Measurements from ENCODE around the gene RCC2. TPM values are rescaled to one million over a fixed set of nuclear protein-coding genes. Genes with fewer than 3 reads are reported as not detected.

The RCC2 gene
- total RNA-seq, 2 donors from 2014 or later, result 240 to 325 TPM

DNA sequence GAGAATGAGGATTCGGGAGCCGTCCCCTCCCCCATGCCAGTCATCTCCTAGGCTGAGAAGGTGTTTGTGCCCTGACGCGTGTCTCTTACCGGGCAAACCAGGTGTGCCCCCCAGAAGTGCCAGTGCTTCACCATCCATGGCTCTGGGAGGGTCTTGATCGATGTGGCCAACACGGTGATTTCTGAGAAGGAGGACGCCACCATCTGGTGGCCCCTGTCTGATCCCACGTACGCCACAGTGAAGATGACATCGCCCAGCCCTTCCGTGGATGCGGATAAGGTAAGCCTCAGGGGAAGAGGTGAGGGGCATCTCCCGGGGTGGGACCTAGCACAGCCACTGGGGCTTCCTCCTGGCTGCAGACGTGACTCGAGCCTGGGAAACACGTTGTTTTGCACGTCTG lies 66.5 kb downstream of the RCC2 start:
- H3K9me3 ChIP-seq (ENCODE audit: control insufficient read depth, low read length), result no peaks in the 10 kb centered on the region
- TF ChIP-seq, protein P1, sequence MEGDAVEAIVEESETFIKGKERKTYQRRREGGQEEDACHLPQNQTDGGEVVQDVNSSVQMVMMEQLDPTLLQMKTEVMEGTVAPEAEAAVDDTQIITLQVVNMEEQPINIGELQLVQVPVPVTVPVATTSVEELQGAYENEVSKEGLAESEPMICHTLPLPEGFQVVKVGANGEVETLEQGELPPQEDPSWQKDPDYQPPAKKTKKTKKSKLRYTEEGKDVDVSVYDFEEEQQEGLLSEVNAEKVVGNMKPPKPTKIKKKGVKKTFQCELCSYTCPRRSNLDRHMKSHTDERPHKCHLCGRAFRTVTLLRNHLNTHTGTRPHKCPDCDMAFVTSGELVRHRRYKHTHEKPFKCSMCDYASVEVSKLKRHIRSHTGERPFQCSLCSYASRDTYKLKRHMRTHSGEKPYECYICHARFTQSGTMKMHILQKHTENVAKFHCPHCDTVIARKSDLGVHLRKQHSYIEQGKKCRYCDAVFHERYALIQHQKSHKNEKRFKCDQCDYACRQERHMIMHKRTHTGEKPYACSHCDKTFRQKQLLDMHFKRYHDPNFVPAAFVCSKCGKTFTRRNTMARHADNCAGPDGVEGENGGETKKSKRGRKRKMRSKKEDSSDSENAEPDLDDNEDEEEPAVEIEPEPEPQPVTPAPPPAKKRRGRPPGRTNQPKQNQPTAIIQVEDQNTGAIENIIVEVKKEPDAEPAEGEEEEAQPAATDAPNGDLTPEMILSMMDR (conservative IDR thresholded peaks at IDR 0.05), result peak; percentile 35
- DNase-seq, result peak; percentile 64
- Mint-ChIP-seq H3K36me3 (ENCODE audit: low read depth) (no peaks in the 10 kb centered on the region), H3K4me1 (peaks cover 8% of the 10 kb centered on the region), H3K4me3 (no peak overlapping the region), H3K9me3 (no peaks in the 10 kb centered on the region), H3K27me3 (ENCODE audit: insufficient read depth) (no peaks in the 10 kb centered on the region), H3K27ac (no peak overlapping the region)
- 83 to 94% methylated on average over 11 to 18 of the region's 18 CpGs for WGBS, 2 experiments (ENCODE audit: insufficient coverage in 1 of 2, insufficient read length in 1 of 2)
- H3K4me3 ChIP-seq (ENCODE audit: low read length), result no peak overlapping the region
- no peaks in the 10 kb centered on the region for H3K36me3 ChIP-seq (ENCODE audit: control insufficient read depth, insufficient read depth, low read length)
- H3K27ac ChIP-seq (ENCODE audit: low read depth, low read length), result no peak overlapping the region
- H3K27me3 ChIP-seq (ENCODE audit: control insufficient read depth, insufficient read depth, low read length, poor library complexity, severe bottlenecking), result no peaks in the 10 kb centered on the region
- H3K4me1 ChIP-seq (ENCODE audit: control insufficient read depth, insufficient read depth, low read length), result no peaks in the 10 kb centered on the region
- no peak overlapping the region for H3K9ac ChIP-seq (ENCODE audit: extremely low read depth, low read length, poor library complexity, severe bottlenecking)

DNA sequence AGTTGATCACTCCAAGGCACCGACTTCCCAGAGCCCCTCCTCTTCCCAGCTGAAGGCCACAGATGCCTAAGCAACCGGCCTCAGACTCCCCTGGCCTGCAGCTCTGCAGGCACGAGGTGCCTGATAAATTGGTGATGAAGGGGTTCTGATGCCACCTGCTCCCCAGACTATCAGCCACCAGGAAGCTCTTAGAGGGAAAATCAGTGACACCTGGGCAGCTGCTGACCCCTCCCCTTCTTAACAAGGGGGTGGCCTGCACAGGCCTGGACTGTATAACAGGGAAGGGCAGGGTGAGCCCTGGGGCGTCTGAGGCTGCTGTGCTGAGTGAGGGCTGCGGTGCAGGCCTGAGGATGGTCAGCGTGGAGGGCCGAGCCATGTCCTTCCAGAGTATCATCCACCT lies 67.6 kb downstream of the RCC2 start, which contains the start of gene PADI6:
Gene PADI6 (plus strand): TSS at position 301 of the 400 bp plus-strand sequence. CDS start 50 bp downstream, at position 351.
- TF ChIP-seq, protein P1 (conservative IDR thresholded peaks at IDR 0.05), result no peak
- Histone ChIP-seq H3K9me3 (ENCODE audit: control insufficient read depth, low read length) (no peaks in the 10 kb centered on the region), H3K36me3 (ENCODE audit: control insufficient read depth, insufficient read depth, low read length) (no peaks in the 10 kb centered on the region), H3K4me3 (ENCODE audit: low read length) (no peak within 1 kb of the TSS), H3K4me1 (ENCODE audit: control insufficient read depth, insufficient read depth, low read length) (no peaks in the 10 kb centered on the region), H3K27ac (ENCODE audit: low read depth, low read length) (no peak within 1 kb of the TSS), H3K27me3 (ENCODE audit: control insufficient read depth, insufficient read depth, low read length, poor library complexity, severe bottlenecking) (no peaks in the 10 kb centered on the region), H3K9ac (ENCODE audit: extremely low read depth, low read length, poor library complexity, severe bottlenecking) (no peak within 1 kb of the TSS)
- Mint-ChIP-seq H3K36me3 (ENCODE audit: low read depth) (no peaks in the 10 kb centered on the region), H3K4me1 (no peaks in the 10 kb centered on the region), H3K27me3 (ENCODE audit: insufficient read depth) (no peaks in the 10 kb centered on the region), H3K9me3 (no peaks in the 10 kb centered on the region), H3K4me3 (no peak within 1 kb of the TSS), H3K27ac (no peak within 1 kb of the TSS)
- DNase-seq, result no peak
- WGBS, 2 experiments (ENCODE audit: insufficient coverage in 1 of 2, insufficient read length in 1 of 2), result 77% methylated on average over 7 of the region's 7 CpGs; no CpG with 5 or more reads in 1 of the 2 experiments

DNA sequence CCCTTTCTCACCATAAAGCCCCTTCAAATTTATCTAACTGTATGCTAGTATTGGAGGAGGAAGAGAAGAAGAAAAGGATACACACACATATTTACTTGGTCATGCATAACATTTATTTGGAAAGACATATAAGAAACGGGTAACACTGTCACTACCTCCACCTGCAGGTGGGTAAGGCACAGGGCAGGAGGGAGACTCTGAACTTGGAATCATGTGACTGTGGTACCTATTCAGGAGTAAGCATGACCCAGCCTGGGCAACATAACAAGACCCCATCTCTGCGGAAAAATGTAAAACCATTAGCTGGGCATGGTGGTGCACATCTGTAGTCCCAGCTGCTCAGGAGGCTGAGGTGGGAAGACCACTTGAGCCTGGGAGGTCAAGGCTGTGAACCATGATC lies 68.9 kb downstream of the RCC2 start:
- no peak overlapping the region for H3K4me3 ChIP-seq (ENCODE audit: low read length)
- no peak overlapping the region for H3K27ac ChIP-seq (ENCODE audit: low read depth, low read length)
- Mint-ChIP-seq H3K9me3 (no peaks in the 10 kb centered on the region), H3K27ac (peak overlapping the region; percentile 61), H3K27me3 (ENCODE audit: insufficient read depth) (no peaks in the 10 kb centered on the region), H3K4me3 (no peak overlapping the region), H3K36me3 (ENCODE audit: low read depth) (no peaks in the 10 kb centered on the region), H3K4me1 (no peaks in the 10 kb centered on the region)
- no peaks in the 10 kb centered on the region for H3K36me3 ChIP-seq (ENCODE audit: control insufficient read depth, insufficient read depth, low read length)
- H3K9ac ChIP-seq (ENCODE audit: extremely low read depth, low read length, poor library complexity, severe bottlenecking), result no peak overlapping the region
- 73% methylated on average over 2 of the region's 2 CpGs; no CpG with 5 or more reads in 1 of the 2 experiments for WGBS, 2 experiments (ENCODE audit: insufficient coverage in 1 of 2, insufficient read length in 1 of 2)
- no peaks in the 10 kb centered on the region for H3K4me1 ChIP-seq (ENCODE audit: control insufficient read depth, insufficient read depth, low read length)
- no peaks in the 10 kb centered on the region for H3K27me3 ChIP-seq (ENCODE audit: control insufficient read depth, insufficient read depth, low read length, poor library complexity, severe bottlenecking)
- TF ChIP-seq, protein P1 (conservative IDR thresholded peaks at IDR 0.05), result peak; percentile 77
- no peaks in the 10 kb centered on the region for H3K9me3 ChIP-seq (ENCODE audit: control insufficient read depth, low read length)
- no peak for DNase-seq
